ENCODE results near the gene GPLD1. TPM values are rescaled to one million over a fixed set of nuclear protein-coding genes. Genes with fewer than 3 reads are reported as not detected.
A peak's percentile ranks its signal among the peaks of the same experiment; 100 is the strongest.

The GPLD1 gene
- total and polyA plus RNA-seq, 9 of the 15 experiments (the other 6 are each of a cell fraction or from before 2014, with no cell fraction given), result 0.11 to 1.3 (median 0.82) TPM

DNA sequence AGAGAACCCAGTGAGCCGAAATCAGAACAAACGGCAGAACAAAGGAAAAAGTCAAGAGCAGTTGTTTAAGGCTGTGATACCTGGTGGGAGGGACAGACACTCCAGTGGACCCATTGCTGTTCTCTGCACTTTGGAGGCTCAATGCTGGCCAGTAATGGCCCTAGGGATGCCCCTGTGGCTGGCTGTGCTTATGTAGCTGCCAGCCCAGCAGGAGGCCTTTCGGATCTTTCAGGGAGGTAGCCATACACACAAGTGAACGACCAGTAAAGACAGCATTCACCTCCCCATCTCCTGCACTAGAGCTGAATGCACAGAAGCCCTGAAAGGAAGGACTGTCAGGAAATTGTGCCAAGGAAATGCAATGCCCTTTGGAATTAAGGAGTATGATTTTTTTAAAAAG is 34.3 kb downstream of the GPLD1 start:
- Histone ChIP-seq H3K4me3 (no peak overlapping the region), H3K9me1 (ENCODE audit: control insufficient read depth, insufficient read depth, low read length) (no peaks in the 10 kb centered on the region), H3K9ac (ENCODE audit: insufficient read depth in 1 of 2, low read depth in 2 of 2, low read length in 2 of 2) (no peak overlapping the region), H3K9me3 (replicated peaks; ENCODE audit: control insufficient read depth, insufficient read depth, low read depth, low read length) (no peaks in the 10 kb centered on the region), H3K27me3 (ENCODE audit: control insufficient read depth in 2 of 2, insufficient read depth in 2 of 2, low read length in 2 of 2) (peaks cover 0 to 8% of the 10 kb centered on the region in 2 experiments; a peak in 1 of 5 replicates), H3K79me2 (ENCODE audit: control insufficient read depth, insufficient read depth, low read length) (no peaks in the 10 kb centered on the region), H3K4me2 (ENCODE audit: insufficient read depth, low read length) (no peak overlapping the region), H3K27ac (ENCODE audit: extremely low read depth, low read depth, low read length) (no peak overlapping the region), H4K20me1 (replicated peaks; ENCODE audit: control insufficient read depth, insufficient read depth, low read length) (no peaks in the 10 kb centered on the region), H3K36me3 (ENCODE audit: control insufficient read depth, insufficient read depth, low read length) (no peaks in the 10 kb centered on the region), H2AFZ (ENCODE audit: low read depth, low read length) (no peak overlapping the region), H3K4me1 (replicated peaks in 1 of 2; ENCODE audit: control insufficient read depth in 2 of 2, insufficient read depth in 2 of 2, low read length in 2 of 2) (peaks cover 0 to 6% of the 10 kb centered on the region in 2 experiments; a peak in 2 of 5 replicates)
- intact Hi-C loops (cut with micrococcal nuclease) (no loop called here), in situ Hi-C loops (cut with MboI) (no loop called here)
- DNase-seq (ENCODE audit: extremely low read depth in 1 of 4, low spot score in 3 of 4) (no peak), ATAC-seq (no peak), FAIRE-seq (no peak)
- CTCF ChIA-PET (ENCODE audit: low intra/inter-chr PET ratio), result no interaction called here
- 32% methylated on average over 4 of the region's 4 CpGs for WGBS (ENCODE audit: insufficient coverage, low coverage, missing lambda C conversion rate)
- no peak for TF ChIP-seq ZNF57 (CRISPR knock-in tag; IDR thresholded peaks at IDR 0.05)
- no TSS peak for BruUV-seq (replicated peaks)
- POLR2A ChIA-PET, result interaction anchor here (1.2 kb wide), 1 partner anchor 9 kb away, joined by 3 read pairs; no protein-coding TSS in a partner anchor

DNA sequence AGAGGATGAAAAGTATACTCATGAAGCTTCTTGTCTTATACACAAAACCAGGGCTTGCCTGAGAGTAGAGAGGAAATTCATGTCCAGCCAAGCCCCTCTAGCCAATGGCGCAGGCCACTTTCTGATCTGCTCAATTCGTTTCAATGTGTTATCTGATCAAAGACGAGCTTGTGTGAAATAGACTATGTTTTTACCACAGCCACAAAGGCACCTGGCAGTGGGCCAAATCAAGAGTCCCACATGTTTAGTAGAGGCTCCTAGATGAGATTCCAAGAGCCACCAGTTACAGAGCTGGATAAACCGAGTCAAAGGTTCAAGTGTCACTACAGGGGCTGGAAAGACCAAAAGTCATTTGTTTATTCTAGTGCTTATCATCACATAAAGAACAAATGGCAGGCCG is 34.9 kb downstream of the GPLD1 start:
- H3K27ac ChIP-seq (ENCODE audit: extremely low read depth, low read depth, low read length), result no peak overlapping the region
- BruUV-seq (replicated peaks), result no TSS peak
- H2AFZ ChIP-seq (ENCODE audit: low read depth, low read length), result no peak overlapping the region
- 11% methylated on average over 5 of the region's 5 CpGs for WGBS (ENCODE audit: insufficient coverage, low coverage, missing lambda C conversion rate)
- intact Hi-C loops (cut with micrococcal nuclease) (no loop called here), in situ Hi-C loops (cut with MboI) (no loop called here)
- TF ChIP-seq KHSRP (IDR thresholded peaks at IDR 0.05), result no peak
- TF ChIP-seq LCOR (CRISPR knock-in tag; IDR thresholded peaks at IDR 0.05), result no peak
- TF ChIP-seq NFIX (CRISPR knock-in tag; IDR thresholded peaks at IDR 0.05; ENCODE audit: low read depth), result peak; percentile 79
- no peak for TF ChIP-seq NUFIP1 (IDR thresholded peaks at IDR 0.05; ENCODE audit: partially characterized antibody)
- TF ChIP-seq NFIC (IDR thresholded peaks at IDR 0.05), result peak; percentile 94
- TF ChIP-seq, protein P1, sequence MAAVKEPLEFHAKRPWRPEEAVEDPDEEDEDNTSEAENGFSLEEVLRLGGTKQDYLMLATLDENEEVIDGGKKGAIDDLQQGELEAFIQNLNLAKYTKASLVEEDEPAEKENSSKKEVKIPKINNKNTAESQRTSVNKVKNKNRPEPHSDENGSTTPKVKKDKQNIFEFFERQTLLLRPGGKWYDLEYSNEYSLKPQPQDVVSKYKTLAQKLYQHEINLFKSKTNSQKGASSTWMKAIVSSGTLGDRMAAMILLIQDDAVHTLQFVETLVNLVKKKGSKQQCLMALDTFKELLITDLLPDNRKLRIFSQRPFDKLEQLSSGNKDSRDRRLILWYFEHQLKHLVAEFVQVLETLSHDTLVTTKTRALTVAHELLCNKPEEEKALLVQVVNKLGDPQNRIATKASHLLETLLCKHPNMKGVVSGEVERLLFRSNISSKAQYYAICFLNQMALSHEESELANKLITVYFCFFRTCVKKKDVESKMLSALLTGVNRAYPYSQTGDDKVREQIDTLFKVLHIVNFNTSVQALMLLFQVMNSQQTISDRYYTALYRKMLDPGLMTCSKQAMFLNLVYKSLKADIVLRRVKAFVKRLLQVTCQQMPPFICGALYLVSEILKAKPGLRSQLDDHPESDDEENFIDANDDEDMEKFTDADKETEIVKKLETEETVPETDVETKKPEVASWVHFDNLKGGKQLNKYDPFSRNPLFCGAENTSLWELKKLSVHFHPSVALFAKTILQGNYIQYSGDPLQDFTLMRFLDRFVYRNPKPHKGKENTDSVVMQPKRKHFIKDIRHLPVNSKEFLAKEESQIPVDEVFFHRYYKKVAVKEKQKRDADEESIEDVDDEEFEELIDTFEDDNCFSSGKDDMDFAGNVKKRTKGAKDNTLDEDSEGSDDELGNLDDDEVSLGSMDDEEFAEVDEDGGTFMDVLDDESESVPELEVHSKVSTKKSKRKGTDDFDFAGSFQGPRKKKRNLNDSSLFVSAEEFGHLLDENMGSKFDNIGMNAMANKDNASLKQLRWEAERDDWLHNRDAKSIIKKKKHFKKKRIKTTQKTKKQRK (IDR thresholded peaks at IDR 0.05; ENCODE audit: borderline replicate concordance, low read depth, low read length), result no peak
- TF ChIP-seq, protein P2, sequence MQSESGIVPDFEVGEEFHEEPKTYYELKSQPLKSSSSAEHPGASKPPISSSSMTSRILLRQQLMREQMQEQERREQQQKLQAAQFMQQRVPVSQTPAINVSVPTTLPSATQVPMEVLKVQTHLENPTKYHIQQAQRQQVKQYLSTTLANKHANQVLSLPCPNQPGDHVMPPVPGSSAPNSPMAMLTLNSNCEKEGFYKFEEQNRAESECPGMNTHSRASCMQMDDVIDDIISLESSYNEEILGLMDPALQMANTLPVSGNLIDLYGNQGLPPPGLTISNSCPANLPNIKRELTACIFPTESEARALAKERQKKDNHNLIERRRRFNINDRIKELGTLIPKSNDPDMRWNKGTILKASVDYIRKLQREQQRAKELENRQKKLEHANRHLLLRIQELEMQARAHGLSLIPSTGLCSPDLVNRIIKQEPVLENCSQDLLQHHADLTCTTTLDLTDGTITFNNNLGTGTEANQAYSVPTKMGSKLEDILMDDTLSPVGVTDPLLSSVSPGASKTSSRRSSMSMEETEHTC (IDR thresholded peaks at IDR 0.05), result no peak
- TF ChIP-seq, protein P3, sequence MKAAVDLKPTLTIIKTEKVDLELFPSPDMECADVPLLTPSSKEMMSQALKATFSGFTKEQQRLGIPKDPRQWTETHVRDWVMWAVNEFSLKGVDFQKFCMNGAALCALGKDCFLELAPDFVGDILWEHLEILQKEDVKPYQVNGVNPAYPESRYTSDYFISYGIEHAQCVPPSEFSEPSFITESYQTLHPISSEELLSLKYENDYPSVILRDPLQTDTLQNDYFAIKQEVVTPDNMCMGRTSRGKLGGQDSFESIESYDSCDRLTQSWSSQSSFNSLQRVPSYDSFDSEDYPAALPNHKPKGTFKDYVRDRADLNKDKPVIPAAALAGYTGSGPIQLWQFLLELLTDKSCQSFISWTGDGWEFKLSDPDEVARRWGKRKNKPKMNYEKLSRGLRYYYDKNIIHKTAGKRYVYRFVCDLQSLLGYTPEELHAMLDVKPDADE (conservative IDR thresholded peaks at IDR 0.05; ENCODE audit: control insufficient read depth, low read depth, low read length), result no peak
- ATAC-seq, result no peak
- H3K4me2 ChIP-seq (ENCODE audit: insufficient read depth, low read length), result no peak overlapping the region
- no peaks in the 10 kb centered on the region for H3K79me2 ChIP-seq (ENCODE audit: control insufficient read depth, insufficient read depth, low read length)
- H3K9me3 ChIP-seq (replicated peaks; ENCODE audit: control insufficient read depth, insufficient read depth, low read depth, low read length), result no peaks in the 10 kb centered on the region
- ChIA-PET CTCF (ENCODE audit: low intra/inter-chr PET ratio) (no interaction called here), POLR2A (interaction anchor here (0.8 kb wide), 1 partner anchor 12 kb away, joined by 5 read pairs; no protein-coding TSS in a partner anchor)
- no peak for FAIRE-seq
- H3K36me3 ChIP-seq (ENCODE audit: control insufficient read depth, insufficient read depth, low read length), result no peaks in the 10 kb centered on the region
- peaks cover 3 to 6% of the 10 kb centered on the region in 2 experiments; a peak in 2 of 5 replicates for H3K4me1 ChIP-seq (replicated peaks in 1 of 2; ENCODE audit: control insufficient read depth in 2 of 2, insufficient read depth in 2 of 2, low read length in 2 of 2)
- no peaks in the 10 kb centered on the region for H3K9me1 ChIP-seq (ENCODE audit: control insufficient read depth, insufficient read depth, low read length)
- DNase-seq (ENCODE audit: extremely low read depth in 1 of 4, low spot score in 3 of 4), result peak in 1 of 4 experiments; percentile 26
- H3K9ac ChIP-seq (ENCODE audit: insufficient read depth in 1 of 2, low read depth in 2 of 2, low read length in 2 of 2), result no peak overlapping the region
- H3K4me3 ChIP-seq, result no peak overlapping the region
- peaks cover 0 to 8% of the 10 kb centered on the region in 2 experiments; a peak in 1 of 5 replicates for H3K27me3 ChIP-seq (ENCODE audit: control insufficient read depth in 2 of 2, insufficient read depth in 2 of 2, low read length in 2 of 2)
- no peaks in the 10 kb centered on the region for H4K20me1 ChIP-seq (replicated peaks; ENCODE audit: control insufficient read depth, insufficient read depth, low read length)
